Stomach (tissue), 9 donors: ENCODE measurements around the gene GNG7. TPM values are rescaled to one million over a fixed set of nuclear protein-coding genes. Genes with fewer than 3 reads are reported as not detected.

ENCODE experiments used
- DNase-seq, 2 donors: peaks; one replicate each; pipeline versions ENCODE4 v3.0.0 to v3.0.0-alpha.2; 2013 to 2019
- H3K27ac ChIP-seq, 5 donors: fragments of 200-600 bp in 4 of 5; sonication (generic) in 4 of 5; one replicate each; pipeline ENCODE4 v1.5.1; 2013 to 2019; ENCODE audit warnings: mild to moderate bottlenecking in 1 of 5, moderate library complexity in 1 of 5
- H3K27me3 ChIP-seq, 3 donors: fragments of 200-600 bp; sonication (generic); one replicate each; pipeline ENCODE4 v1.5.1; 2017 to 2019; ENCODE audit warnings: mixed run types in 1 of 3
- H3K36me3 ChIP-seq, 4 donors: fragments of 200-600 bp; sonication (generic); 1 replicate in 3 of 4; 2 replicates in 1 of 4; pipeline ENCODE4 v1.5.1; 2016 to 2019
- H3K4me1 ChIP-seq, 4 donors: fragments of 200-600 bp; sonication (generic); one replicate each; pipeline ENCODE4 v1.5.1; 2016 to 2019
- H3K4me3 ChIP-seq, 4 donors: fragments of 200-600 bp; sonication (generic) in 3 of 4; one replicate each; pipeline ENCODE4 v1.5.1; 2016 to 2019; ENCODE audit warnings: mild to moderate bottlenecking in 1 of 4
- H3K9me3 ChIP-seq, 4 donors: fragments of 200-600 bp; sonication (generic); one replicate each; pipeline ENCODE4 v1.5.1; 2016 to 2019
- EP300 ChIP-seq: sonication (generic); formaldehyde crosslinking; IDR thresholded peaks from one replicate; pipeline ENCODE4 v1.6.1; 2017; ENCODE audit warnings: antibody characterized with exemption
- POLR2A ChIP-seq, 4 donors: fragments of 450-650 bp; IDR thresholded peaks; one replicate each; pipeline ENCODE4 v1.6.1; 2016; ENCODE audit warnings: antibody characterized with exemption in 4 of 4, control low read depth in 2 of 4, mild to moderate bottlenecking in 1 of 4, moderate library complexity in 1 of 4
- POLR2AphosphoS5 ChIP-seq, 3 donors: sonication (generic); formaldehyde crosslinking; IDR thresholded peaks; one replicate each; pipeline ENCODE4 v1.6.1; 2016; ENCODE audit warnings: antibody characterized with exemption in 3 of 3
- WGBS, 5 donors: extraction: QIAGEN DNeasy Blood & Tissue Kit in 3 of 5; methylation state at CpG; one replicate each; pipeline versions ENCODE4 v1.1.5 to v1.1.7; 2013 to 2018; 5-methylcytosine and 5-hydroxymethylcytosine counted together
- intact Hi-C: fragments of 100-400 bp; cut with DNase I; formaldehyde crosslinking; loops from one replicate; pipeline ENCODE4 v1.15.1; 2023; ENCODE audit warnings: low total_unique reads
- polyA plus RNA-seq, 3 donors: library from polyadenylated mRNA; stranded (reverse); fragments of 200-250 nt; gene quantifications; one replicate each; pipeline ENCODE4 v1.2.3, GENCODE V29; 2013
- total RNA-seq, 5 donors: library from RNA; depleted of rRNA; stranded (reverse); fragments of >200 nt; gene quantifications; one replicate each; pipeline versions ENCODE4 v1.1.0 to v1.2.3, GENCODE V29; 2014 to 2016
- TF ChIP-seq, protein P1 (sequence below), 7 experiments: fragments of 450-650 bp in 4 of 7; fragments of 200-600 bp in 3 of 7; sonication (generic) in 3 of 7; IDR thresholded peaks; one replicate each; pipeline ENCODE4 v1.5.1; 2016 to 2019; ENCODE audit warnings: antibody characterized with exemption in 7 of 7, control low read depth in 2 of 7, mild to moderate bottlenecking in 1 of 7
- donor health status: healthy with polysubstance abuse.
- donor health status: Bipolar disorder and iron deficiency.
- donor health status: healthy.

Gene GNG7
- total and polyA plus RNA-seq, 8 donors: 0.58 to 15.1 (median 4.3) TPM

DNA sequence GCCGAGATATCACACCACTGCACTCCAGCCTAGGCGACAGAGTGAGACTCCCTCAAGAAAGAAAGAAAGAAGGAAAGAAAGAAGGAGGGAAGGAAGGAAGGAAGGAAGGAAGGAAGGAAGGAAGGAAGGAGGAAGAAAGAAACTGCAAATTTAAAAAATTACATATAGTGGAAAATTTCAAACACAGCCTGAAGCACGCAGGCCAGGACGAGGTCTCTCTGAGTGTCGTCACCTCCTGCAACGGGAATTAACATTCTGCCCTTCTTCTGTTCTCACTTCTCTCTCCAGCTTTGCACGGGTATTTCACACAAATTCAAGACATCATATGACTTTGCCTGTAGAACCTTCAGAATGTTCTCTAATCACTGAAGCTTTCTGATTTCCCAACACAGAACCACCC, 108.2 kb downstream of the GNG7 start:
- H3K27ac ChIP-seq: peak overlapping the region in 2 of 5 donors; percentile 10 to 13
- WGBS, 5 donors: 62 to 72% (median 67%) methylated on average over 7 of the region's 7 CpGs
- DNase-seq: no peak
- H3K4me3 ChIP-seq: no peak overlapping the region
- H3K36me3 ChIP-seq: no peaks in the 10 kb centered on the region
- H3K27me3 ChIP-seq: no peaks in the 10 kb centered on the region
- H3K4me1 ChIP-seq: peaks cover 2 to 19% (median 13%) of the 10 kb centered on the region in 4 donors
- intact Hi-C loops: no loop called here
- TF ChIP-seq POLR2AphosphoS5 (IDR thresholded peaks at IDR 0.05): no peak
- TF ChIP-seq, protein P1, sequence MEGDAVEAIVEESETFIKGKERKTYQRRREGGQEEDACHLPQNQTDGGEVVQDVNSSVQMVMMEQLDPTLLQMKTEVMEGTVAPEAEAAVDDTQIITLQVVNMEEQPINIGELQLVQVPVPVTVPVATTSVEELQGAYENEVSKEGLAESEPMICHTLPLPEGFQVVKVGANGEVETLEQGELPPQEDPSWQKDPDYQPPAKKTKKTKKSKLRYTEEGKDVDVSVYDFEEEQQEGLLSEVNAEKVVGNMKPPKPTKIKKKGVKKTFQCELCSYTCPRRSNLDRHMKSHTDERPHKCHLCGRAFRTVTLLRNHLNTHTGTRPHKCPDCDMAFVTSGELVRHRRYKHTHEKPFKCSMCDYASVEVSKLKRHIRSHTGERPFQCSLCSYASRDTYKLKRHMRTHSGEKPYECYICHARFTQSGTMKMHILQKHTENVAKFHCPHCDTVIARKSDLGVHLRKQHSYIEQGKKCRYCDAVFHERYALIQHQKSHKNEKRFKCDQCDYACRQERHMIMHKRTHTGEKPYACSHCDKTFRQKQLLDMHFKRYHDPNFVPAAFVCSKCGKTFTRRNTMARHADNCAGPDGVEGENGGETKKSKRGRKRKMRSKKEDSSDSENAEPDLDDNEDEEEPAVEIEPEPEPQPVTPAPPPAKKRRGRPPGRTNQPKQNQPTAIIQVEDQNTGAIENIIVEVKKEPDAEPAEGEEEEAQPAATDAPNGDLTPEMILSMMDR (IDR thresholded peaks at IDR 0.05): no peak
- no peak for TF ChIP-seq POLR2A (IDR thresholded peaks at IDR 0.05)
- no peak for TF ChIP-seq EP300
- no peaks in the 10 kb centered on the region for H3K9me3 ChIP-seq

DNA sequence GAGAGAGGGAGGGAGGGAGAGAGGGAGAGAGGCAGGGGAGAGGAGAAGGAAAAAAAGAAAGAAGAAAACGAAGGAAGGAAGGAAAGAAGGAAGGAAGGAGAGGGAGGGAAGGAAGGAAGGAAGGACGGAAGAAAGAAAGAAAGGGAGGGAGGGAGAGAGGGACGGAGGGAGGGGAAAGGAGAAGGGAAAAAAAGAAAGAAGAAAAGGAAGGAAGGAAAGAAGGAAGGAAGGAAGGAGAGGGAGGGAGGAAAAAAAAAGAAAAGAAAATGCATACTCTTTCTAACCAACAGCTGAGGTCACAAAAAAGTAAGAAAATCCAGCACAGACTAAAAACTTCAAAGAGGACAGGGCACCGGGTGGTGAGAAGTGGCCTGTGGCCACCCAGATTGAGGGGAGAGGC, 109.7 kb downstream of the GNG7 start:
- WGBS, 5 donors: 48 to 65% (median 54%) methylated on average over 4 of the region's 4 CpGs
- Histone ChIP-seq H3K4me3 (no peak overlapping the region), H3K4me1 (peaks cover 12 to 25% (median 20%) of the 10 kb centered on the region in 4 donors), H3K27me3 (no peaks in the 10 kb centered on the region), H3K9me3 (no peaks in the 10 kb centered on the region), H3K36me3 (no peaks in the 10 kb centered on the region), H3K27ac (peak overlapping the region in 4 of 5 donors; percentile 43 to 73 (median 64))
- no peak for DNase-seq
- intact Hi-C loops: no loop called here
- TF ChIP-seq POLR2A (IDR thresholded peaks at IDR 0.05) (no peak), POLR2AphosphoS5 (IDR thresholded peaks at IDR 0.05) (no peak), EP300 (no peak)
- TF ChIP-seq, protein P1 (IDR thresholded peaks at IDR 0.05): no peak

DNA sequence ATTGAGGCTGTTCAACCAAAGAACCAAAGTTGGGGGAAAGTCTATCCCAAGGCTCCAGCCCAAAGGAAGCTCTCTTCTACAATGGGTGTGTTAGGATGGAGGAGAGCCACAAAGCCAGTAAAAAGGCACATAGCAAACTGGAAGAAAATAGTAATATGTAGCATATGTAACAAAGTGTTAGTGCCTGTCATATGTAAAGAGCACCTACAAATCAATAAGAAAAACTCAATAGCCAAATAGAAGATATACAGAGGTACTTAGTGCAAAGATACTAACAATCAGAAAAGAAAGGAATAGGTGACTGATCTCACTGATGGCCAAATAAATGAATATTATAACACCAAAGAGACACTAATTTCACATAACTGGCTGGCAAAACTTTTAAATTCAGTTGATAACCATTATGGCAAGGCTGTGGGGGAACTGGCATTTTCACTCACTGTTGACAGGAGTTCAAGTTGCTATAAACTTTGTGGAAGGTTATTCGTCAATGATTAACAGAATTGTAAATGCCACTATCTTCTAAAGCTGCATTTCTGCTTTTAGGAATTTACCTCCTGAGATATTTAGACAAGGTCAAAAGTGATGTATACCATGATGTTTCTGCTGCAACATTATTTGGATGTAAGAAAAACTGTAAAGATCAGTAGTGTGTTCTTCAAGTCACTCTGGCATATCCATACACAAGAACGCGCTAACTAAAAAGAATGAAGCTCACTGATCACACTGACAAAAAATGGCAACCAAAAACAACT, 110.8 kb downstream of the GNG7 start:
- Histone ChIP-seq H3K27me3 (no peaks in the 10 kb centered on the region), H3K4me3 (no peak overlapping the region), H3K9me3 (no peaks in the 10 kb centered on the region), H3K36me3 (no peaks in the 10 kb centered on the region), H3K4me1 (peaks cover 20 to 34% (median 28%) of the 10 kb centered on the region in 4 donors), H3K27ac (peak overlapping the region in 4 of 5 donors; percentile 43 to 73 (median 64))
- WGBS, 5 donors: 45 to 67% (median 65%) methylated on average over 3 of the region's 3 CpGs
- intact Hi-C loops: no loop called here
- DNase-seq: peak in 1 of 2 donors; percentile 51
- TF ChIP-seq POLR2AphosphoS5 (IDR thresholded peaks at IDR 0.05): peak in 1 of 3 donors; percentile 20
- TF ChIP-seq POLR2A (IDR thresholded peaks at IDR 0.05): no peak
- no peak for TF ChIP-seq EP300

DNA sequence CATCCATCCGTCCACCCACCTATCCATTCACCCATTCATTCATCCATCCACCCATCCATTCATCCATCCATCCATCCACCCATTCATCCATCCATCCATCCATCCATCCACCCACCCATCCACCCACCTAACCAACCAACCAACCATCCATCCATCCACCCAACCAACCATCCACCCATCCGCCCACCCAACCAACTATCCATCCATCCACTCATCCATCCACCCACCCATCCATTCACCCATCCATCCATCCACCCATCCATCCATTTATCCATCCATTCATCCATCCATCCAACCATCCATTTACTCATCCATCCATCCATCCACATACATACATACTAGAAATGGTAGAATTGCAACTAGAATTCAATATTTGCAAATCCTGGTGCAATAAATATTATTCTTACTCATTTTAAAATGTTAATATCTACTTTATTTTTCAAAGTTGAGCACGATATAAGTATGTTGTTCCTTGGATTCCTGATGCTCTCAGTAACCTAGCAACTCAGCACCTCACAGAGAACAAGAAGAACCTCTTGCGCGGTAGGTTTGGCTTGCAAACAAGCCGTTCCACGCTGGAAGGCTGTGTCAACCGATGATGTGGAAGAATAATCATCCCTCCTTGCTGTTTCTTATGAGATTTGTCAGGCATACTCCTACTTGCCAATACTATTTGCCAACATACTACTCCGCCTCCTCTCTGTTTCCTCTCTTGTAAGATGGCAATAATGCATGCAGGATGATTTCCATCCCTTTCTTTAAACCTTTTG, 111.7 kb downstream of the GNG7 start:
- 87 to 93% (median 88%) methylated on average over 9 of the region's 9 CpGs for WGBS, 5 donors

More for the DNA sequence above, 111.7 kb downstream of the GNG7 start:
- TF ChIP-seq, protein P1 (IDR thresholded peaks at IDR 0.05): no peak
- TF ChIP-seq EP300 (no peak), POLR2A (IDR thresholded peaks at IDR 0.05) (no peak), POLR2AphosphoS5 (IDR thresholded peaks at IDR 0.05) (no peak)
- peaks cover 20 to 34% (median 28%) of the 10 kb centered on the region in 4 donors for H3K4me1 ChIP-seq
- H3K4me3 ChIP-seq: no peak overlapping the region
- intact Hi-C loops: no loop called here
- no peaks in the 10 kb centered on the region for H3K27me3 ChIP-seq
- H3K27ac ChIP-seq: peak overlapping the region in 3 of 5 donors; percentile 25 to 73 (median 38)
- DNase-seq: no peak
- no peaks in the 10 kb centered on the region for H3K9me3 ChIP-seq
- no peaks in the 10 kb centered on the region for H3K36me3 ChIP-seq
